ENCODE measurements around the gene CBLC. TPM values are rescaled to one million over a fixed set of nuclear protein-coding genes. Genes with fewer than 3 reads are reported as not detected.

CBLC gene
- total RNA-seq, 1 experiment from 2014 or later = 15.9 TPM

DNA sequence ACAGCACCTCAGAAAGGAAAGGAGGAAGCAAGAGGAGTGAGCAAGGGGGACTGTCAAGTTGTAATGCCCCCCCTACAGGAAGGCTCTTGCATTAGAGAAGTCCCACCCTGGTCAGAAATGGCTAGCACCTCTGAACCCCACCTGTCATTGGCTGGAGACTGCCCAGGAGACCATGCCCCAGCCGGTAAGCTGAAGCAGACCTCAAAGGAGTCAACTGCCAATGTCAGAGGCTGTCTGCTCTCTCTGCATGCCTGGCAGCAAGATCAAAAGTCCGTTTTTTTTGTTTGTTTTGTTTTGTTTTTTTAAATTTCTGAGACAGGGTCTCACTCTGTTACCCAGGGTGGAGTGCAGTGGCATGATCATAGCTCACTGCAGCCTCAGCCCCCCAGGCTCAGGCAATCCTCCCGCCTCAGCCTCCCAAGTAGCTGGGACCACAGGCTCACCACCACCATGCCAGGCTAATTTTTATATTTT, 37.3 kb upstream of the CBLC start:
- no peak for DNase-seq
- Histone ChIP-seq H3K9ac (ENCODE audit: extremely low read depth, insufficient read length, low read length) (no peak overlapping the region), H2BK15ac (ENCODE audit: low read depth, low read length) (no peak overlapping the region), H3K23ac (ENCODE audit: insufficient read length, low read depth, low read length) (no peak overlapping the region), H3K27ac (ENCODE audit: insufficient read length, low read depth, low read length) (no peak overlapping the region), H3T11ph (ENCODE audit: low read length) (no peak overlapping the region), H3K79me1 (ENCODE audit: insufficient read depth, low read depth, low read length, poor library complexity, severe bottlenecking) (no peaks in the 10 kb centered on the region), H3K18ac (ENCODE audit: insufficient read length, low read depth, low read length) (no peak overlapping the region), H3K4me1 (ENCODE audit: insufficient read depth, low read length) (no peaks in the 10 kb centered on the region; the same call in 1 of the 2 replicates), H4K20me1 (ENCODE audit: control insufficient read depth, insufficient read depth, insufficient read length) (no peaks in the 10 kb centered on the region), H3K9me3 (ENCODE audit: control insufficient read depth, low read depth, low read length) (no peaks in the 10 kb centered on the region), H3K56ac (ENCODE audit: insufficient read length, low read depth, low read length) (no peak overlapping the region), H4K5ac (ENCODE audit: insufficient read length, low read depth, low read length) (no peak overlapping the region), H2AFZ (ENCODE audit: low read length) (no peak overlapping the region), H3K23me2 (ENCODE audit: insufficient read length, low read depth, low read length, poor library complexity, severe bottlenecking) (no peaks in the 10 kb centered on the region), H3K4me2 (ENCODE audit: insufficient read depth, insufficient read length, low read length) (no peak overlapping the region), H3K14ac (ENCODE audit: insufficient read depth, low read length) (no peak overlapping the region), H2AK5ac (ENCODE audit: insufficient read length, low read length) (no peak overlapping the region), H2BK120ac (ENCODE audit: low read depth, low read length, poor library complexity, severe bottlenecking) (no peak overlapping the region), H3K79me2 (ENCODE audit: insufficient read depth, low read length) (no peaks in the 10 kb centered on the region), H2BK5ac (ENCODE audit: insufficient read length, low read length) (no peak overlapping the region), H2BK12ac (ENCODE audit: insufficient read length, low read depth, low read length) (no peak overlapping the region), H3K27me3 (ENCODE audit: insufficient read depth, low read length) (peaks cover under 1% of the 10 kb centered on the region; the same call in 1 of the 2 replicates), H3K4ac (ENCODE audit: low read depth, low read length) (no peak overlapping the region), H2BK20ac (ENCODE audit: low read depth, low read length, poor library complexity, severe bottlenecking) (no peak overlapping the region), H4K91ac (ENCODE audit: insufficient read length, low read depth, low read length) (no peak overlapping the region), H4K8ac (replicated peaks; ENCODE audit: insufficient read length, low read depth, low read length) (no peak overlapping the region)
- H3K4me3 Mint-ChIP-seq = no peak overlapping the region; a peak in 1 of 5 replicates
- no CpG with 5 or more reads among the region's 3 CpGs for WGBS (ENCODE audit: extremely low coverage, insufficient read length, low lambda C conversion rate)
- TF ChIP-seq, protein P1, sequence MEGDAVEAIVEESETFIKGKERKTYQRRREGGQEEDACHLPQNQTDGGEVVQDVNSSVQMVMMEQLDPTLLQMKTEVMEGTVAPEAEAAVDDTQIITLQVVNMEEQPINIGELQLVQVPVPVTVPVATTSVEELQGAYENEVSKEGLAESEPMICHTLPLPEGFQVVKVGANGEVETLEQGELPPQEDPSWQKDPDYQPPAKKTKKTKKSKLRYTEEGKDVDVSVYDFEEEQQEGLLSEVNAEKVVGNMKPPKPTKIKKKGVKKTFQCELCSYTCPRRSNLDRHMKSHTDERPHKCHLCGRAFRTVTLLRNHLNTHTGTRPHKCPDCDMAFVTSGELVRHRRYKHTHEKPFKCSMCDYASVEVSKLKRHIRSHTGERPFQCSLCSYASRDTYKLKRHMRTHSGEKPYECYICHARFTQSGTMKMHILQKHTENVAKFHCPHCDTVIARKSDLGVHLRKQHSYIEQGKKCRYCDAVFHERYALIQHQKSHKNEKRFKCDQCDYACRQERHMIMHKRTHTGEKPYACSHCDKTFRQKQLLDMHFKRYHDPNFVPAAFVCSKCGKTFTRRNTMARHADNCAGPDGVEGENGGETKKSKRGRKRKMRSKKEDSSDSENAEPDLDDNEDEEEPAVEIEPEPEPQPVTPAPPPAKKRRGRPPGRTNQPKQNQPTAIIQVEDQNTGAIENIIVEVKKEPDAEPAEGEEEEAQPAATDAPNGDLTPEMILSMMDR (conservative IDR thresholded peaks at IDR 0.05) = peak; percentile 22; the same call in 2 of the 3 replicates
- peaks cover 40% of the 10 kb centered on the region for H3K27me3 Mint-ChIP-seq (ENCODE audit: low read depth)
- no peaks in the 10 kb centered on the region for H3K9me3 Mint-ChIP-seq
- H3K4me1 Mint-ChIP-seq = peaks cover 7 to 25% of the 10 kb centered on the region in 2 experiments
- no peak overlapping the region for H3K27ac Mint-ChIP-seq
- H3K36me3 Mint-ChIP-seq (ENCODE audit: insufficient read depth in 1 of 3, low read depth in 3 of 3) = no peaks in the 10 kb centered on the region; a peak in 1 of 7 replicates
